RPMI7951 (cell line): ENCODE data around the gene GAB4. TPM values are rescaled to one million over a fixed set of nuclear protein-coding genes. Genes with fewer than 3 reads are reported as not detected.

Source experiments
- DNase-seq: peaks from one replicate; pipeline ENCODE4 v3.0.0-alpha.2; 2012; ENCODE audit warnings: low read depth
- total RNA-seq: library from RNA; depleted of rRNA; stranded (reverse); fragments of >200 nt; shearing (Covaris generic); gene quantifications from 2 replicates; pipeline ENCODE4 v1.2.3, GENCODE V29; 2014

The GAB4 gene
- total RNA-seq, 1 experiment from 2014 or later = not detected

GRCh38 chr22:16987822-16988221 is 20.2 kb downstream of the GAB4 start:
- DNase-seq = no peak

- DNase-seq = no peak
Measured at GRCh38 chr22:16975155-16975885, 32.7 kb downstream of the GAB4 start.

DNA sequence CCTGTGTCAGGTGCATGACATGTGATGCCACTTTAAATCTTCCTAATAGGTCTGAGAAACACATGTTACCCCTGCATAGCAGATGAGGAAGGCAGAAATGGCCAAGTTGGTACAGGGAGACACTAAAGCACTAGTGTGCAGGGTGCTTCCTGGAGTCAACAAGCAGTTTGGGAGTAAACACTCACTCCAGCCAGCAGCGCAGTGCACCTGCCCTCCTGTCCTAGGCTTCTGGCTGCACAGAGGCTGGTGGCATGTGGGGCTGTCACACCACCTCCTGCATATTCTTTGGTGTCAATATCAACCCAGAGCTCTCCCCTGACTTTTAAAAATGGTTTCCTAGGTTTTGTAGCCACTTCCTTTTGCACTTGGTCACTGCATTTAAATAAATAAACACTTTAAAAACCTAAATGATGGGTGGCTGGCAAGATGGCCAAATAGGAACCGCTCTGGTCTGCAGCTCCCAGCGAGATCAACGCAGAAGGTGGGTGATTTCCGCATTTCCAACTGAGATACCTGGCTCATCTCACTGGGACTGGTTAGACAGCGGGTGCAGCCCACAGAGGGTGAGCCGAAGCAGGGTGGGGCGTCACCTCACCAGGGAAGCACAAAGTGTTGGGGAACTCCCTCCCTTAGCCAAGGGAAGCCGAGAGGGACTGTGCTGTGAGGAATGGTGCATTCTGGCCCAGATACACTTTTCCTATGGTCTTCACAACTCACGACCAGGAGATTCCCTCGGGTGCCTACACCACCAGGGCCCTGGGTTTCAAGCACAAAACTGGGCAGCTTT is 33.5 kb downstream of the GAB4 start:
- no peak for DNase-seq

GRCh38 chr22:16973591-16974297 is 34.3 kb downstream of the GAB4 start:
- no peak for DNase-seq

DNA sequence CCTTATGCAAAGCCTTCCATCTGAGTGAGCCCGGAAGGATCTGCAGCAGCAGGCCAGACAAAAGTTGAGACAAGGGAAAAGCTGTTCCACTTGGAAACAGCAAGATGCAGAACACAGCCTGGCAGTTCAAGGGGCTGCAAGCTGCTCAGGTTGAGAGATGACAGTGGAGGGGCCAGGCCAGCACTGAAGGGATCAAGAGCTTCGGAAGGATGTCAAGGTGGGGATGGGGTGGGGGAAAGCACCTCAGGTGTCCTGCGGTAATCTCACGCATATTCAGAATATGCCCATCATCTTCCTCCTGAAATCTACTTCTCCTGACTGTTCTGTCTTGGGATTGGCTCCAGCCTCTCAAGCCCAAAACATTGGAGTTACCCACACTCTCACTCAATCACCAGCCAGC is 35.7 kb downstream of the GAB4 start:
- DNase-seq = no peak

DNA sequence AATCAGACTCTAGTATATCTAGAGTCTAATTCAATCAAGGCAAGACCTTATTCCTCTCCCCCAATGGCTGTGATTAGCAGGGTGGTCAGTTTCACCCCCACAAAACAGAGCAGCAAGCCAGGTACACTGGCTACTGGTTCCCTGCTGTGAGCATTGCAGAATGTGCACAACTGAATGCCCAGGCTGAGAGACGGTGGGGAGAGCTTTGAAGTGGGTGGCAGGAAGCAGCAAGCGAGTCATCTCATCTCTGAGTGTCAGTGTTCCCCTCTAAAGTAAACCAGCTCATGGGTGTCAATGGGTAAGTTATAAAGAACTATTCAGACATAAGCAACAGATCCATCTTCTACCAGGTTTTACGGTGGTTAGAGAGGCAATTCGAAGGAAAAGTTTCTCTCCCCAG is 37.6 kb downstream of the GAB4 start:
- DNase-seq = peak; percentile 4

GRCh38 chr22:16969508-16970327 is 38.3 kb downstream of the GAB4 start:
- peak; percentile 5 for DNase-seq

DNA sequence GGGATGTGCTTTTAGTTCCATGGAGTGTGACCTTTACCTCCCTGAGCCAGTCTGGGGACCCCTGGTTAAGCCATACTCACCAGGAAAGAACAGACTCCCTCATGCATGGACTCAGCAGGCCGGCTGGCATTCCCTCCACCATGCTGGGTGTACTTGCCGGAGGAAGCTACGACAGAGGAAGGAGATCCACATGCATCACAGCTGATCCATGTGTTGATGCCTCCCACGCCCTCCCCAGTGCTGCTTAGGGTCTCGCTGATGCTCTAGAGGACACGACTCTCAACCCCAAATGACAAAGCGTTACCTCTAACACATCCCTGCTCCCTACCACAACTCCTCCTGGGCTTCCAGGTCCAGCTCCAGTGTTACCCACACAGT is 39.8 kb downstream of the GAB4 start:
- DNase-seq = no peak

- DNase-seq = no peak
Measured at GRCh38 chr22:16967453-16968217, 40.4 kb downstream of the GAB4 start.

DNA sequence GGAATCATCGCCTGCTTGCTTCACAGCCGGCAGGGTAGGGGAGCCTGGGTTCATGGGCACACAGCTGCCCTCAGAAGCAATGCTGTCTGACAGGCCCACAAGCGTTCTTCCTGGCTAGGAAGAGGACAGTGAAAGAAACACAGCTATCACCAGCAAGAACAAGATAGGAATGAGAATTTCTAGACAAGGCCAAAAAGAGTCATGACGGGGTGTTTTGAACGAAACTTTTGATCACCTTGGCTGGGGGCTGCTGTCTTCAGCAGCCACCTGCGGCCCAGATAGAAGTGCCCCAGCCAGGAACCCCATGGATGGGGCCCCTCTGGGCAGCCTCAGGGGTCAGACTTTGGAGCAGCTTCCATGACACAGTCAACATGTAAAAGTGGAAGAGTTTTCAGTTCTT is 41.8 kb downstream of the GAB4 start:
- no peak for DNase-seq

- DNase-seq = no peak
Measured at GRCh38 chr22:16965560-16965959, 42.5 kb downstream of the GAB4 start.

DNA sequence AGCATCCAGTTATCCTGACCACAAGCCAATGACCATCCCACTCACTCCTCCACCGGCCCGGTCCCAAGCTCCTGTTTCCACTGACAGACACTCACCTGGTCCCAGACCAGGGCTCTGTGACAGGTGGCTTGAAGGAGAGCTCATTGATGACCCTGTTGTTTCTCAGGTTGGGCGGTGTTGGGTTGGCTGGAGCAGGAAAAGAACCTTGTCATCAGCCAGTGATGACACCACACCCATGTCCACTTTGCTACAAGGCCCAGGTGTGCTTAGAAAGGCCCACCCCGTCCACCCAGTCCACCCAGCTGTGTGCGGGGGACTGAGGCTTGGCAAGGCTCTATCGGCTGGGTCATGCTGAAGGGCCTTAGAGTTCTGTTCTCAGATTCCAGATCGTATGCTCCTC is 42.9 kb downstream of the GAB4 start:
- DNase-seq = no peak

- DNase-seq = no peak
Measured at GRCh38 chr22:16964366-16964765, 43.7 kb downstream of the GAB4 start.

- no peak for DNase-seq
Measured at GRCh38 chr22:16963189-16963945, 44.7 kb downstream of the GAB4 start.

DNA sequence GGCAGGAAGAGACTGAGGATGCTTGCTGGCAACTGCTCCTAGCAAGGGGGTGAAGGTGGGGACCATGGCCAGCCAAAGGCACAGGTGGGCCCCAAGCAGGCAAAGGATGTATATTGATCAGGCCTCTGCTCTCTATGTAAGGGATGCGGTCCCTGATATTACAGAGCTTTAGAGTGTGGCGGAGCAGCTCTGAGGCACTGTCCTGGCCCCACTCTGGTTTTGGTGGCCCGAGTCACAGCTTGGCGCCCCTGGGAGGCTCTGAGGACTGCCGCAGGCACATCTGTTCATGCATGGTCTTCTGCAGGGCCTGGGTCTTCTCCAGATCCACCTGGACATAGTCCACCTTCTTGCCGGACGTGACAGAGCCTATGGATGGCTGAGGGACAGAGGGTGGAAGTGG is 45.5 kb downstream of the GAB4 start:
- DNase-seq = no peak

DNA sequence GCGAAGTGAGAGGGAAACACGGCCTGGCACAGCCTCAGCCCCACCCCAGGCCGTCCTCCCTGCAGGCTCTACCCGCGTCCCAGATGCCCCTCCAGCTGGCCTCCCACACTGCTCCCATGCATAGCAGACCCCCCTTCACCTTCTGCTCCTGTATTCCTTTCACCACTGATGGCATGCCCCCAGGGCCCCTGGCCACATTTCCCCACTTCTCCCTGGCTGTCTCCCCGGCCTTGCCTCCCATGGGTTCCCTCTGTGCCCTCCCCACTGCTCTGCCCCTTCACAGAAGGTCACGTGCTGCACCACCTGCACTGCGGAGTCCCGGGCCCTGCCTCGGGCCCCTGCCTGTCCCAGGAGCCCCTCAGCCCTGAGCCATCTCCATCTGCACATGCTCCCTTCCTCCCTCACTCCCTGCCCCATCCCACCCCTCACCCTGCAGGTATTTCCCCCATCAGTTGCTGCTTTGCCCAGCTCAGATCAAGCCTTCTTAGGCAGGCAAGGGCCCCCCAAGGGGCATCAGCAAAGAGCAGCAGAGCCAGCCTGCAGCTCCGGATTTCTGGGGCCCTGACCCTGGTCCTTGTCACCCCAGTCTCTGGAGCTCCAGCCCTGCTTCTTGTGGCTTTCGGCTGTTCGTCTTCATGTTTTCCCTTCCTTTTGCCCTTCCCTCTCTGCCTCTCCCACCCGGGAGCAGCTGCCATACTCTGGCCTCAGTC is 46.4 kb downstream of the GAB4 start:
- no peak for DNase-seq

- no peak for DNase-seq
Measured at GRCh38 chr22:16960884-16961249, 47.2 kb downstream of the GAB4 start.

DNA sequence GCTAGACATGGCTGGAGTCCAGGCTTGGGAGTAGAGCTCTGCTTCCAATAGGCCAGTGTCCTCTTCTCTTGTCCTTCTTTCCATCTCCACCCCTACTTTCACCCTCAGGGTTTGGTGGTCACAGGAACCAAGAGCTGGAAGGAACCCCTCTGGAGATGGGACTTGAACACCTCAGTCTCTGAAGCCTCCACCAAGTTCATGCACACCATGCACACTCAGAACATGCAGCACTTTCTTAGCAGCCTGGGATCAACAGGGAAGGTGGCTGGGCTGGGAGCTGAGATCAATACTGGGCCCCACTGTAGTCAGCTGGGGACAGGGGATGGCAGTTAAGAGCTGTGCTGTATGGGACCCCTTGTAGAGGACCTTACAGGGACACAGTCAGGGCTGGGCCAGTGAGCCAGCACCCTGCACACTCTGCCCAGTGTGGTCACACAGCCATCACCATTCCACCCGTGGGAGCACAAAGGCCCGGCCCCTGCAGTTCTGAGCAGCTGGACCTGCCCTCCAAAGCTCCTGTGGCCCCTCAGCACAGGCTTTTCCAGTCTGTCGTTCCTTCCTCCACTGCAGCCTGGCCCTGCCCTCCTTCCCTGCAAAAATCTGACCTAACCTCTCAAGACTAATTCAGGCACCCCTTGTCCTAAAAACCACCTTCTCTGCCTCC is 47.7 kb downstream of the GAB4 start:
- no peak for DNase-seq

GRCh38 chr22:16959345-16959930 is 48.6 kb downstream of the GAB4 start:
- DNase-seq = no peak
